ENCODE measurements around the gene GPM6B.

Gene GPM6B

GRCh38 chrX:13805241-13805640 lies 11.7 kb downstream of the GPM6B start:
- TF ChIP-seq POLR2AphosphoS5 (IDR thresholded peaks at IDR 0.05; ENCODE audit: low read depth) (no peak), REST (IDR thresholded peaks at IDR 0.05; ENCODE audit: insufficient replicate concordance, low read depth) (no peak), CTCF (IDR thresholded peaks at IDR 0.05; ENCODE audit: insufficient read depth, low read length) (no peak), SPI1 (IDR thresholded peaks at IDR 0.05; ENCODE audit: borderline replicate concordance, low read depth) (no peak), GABPA (IDR thresholded peaks at IDR 0.05; ENCODE audit: low read depth) (no peak)
- no peak overlapping the region for H3K4me3 ChIP-seq (replicated peaks; ENCODE audit: insufficient read depth, low read length)
- DNase-seq (ENCODE audit: low read depth in 1 of 2, low spot score in 1 of 2) = no peak
- no peaks in the 10 kb centered on the region for H3K27me3 ChIP-seq (ENCODE audit: insufficient read depth, poor library complexity, severe bottlenecking)
- H3K27ac ChIP-seq (replicated peaks) = no peak overlapping the region

DNA sequence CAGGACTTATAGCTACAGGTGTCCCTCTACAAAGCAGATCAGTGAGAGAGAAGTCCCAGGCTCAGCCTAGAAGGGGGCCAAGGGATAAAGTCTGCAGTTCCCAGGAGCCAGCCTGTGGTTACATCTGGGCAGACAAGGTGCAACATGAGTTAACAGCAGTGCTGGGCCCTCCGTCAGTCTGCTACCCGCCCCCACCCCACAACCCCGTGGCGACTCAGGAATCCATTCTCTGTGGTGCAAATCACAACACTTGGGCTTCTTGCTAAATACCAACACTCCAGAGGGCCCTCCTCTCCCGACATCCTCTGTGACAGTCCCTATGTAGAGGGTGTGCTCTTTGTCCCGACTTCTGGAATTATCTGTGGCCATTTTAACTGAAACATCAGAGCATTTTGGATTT lies 13.8 kb downstream of the GPM6B start:
- Histone ChIP-seq H3K4me3 (replicated peaks; ENCODE audit: insufficient read depth, low read length) (no peak overlapping the region), H3K27ac (replicated peaks) (no peak overlapping the region), H3K27me3 (ENCODE audit: insufficient read depth, poor library complexity, severe bottlenecking) (no peaks in the 10 kb centered on the region)
- no peak for DNase-seq (ENCODE audit: low read depth in 1 of 2, low spot score in 1 of 2)
- TF ChIP-seq SPI1 (IDR thresholded peaks at IDR 0.05; ENCODE audit: borderline replicate concordance, low read depth) (no peak), POLR2AphosphoS5 (IDR thresholded peaks at IDR 0.05; ENCODE audit: low read depth) (no peak), CTCF (IDR thresholded peaks at IDR 0.05; ENCODE audit: insufficient read depth, low read length) (no peak), REST (IDR thresholded peaks at IDR 0.05; ENCODE audit: insufficient replicate concordance, low read depth) (no peak)

- no peak overlapping the region for H3K27ac ChIP-seq (replicated peaks)
- no peak for DNase-seq (ENCODE audit: low read depth in 1 of 2, low spot score in 1 of 2)
- H3K27me3 ChIP-seq (ENCODE audit: insufficient read depth, poor library complexity, severe bottlenecking) = no peaks in the 10 kb centered on the region
- TF ChIP-seq POLR2AphosphoS5 (IDR thresholded peaks at IDR 0.05; ENCODE audit: low read depth) = no peak
- TF ChIP-seq GABPA (IDR thresholded peaks at IDR 0.05; ENCODE audit: low read depth) = no peak
- no peak for TF ChIP-seq SPI1 (IDR thresholded peaks at IDR 0.05; ENCODE audit: borderline replicate concordance, low read depth)
- no peak for TF ChIP-seq CTCF (IDR thresholded peaks at IDR 0.05; ENCODE audit: insufficient read depth, low read length)
- no peak for TF ChIP-seq REST (IDR thresholded peaks at IDR 0.05; ENCODE audit: insufficient replicate concordance, low read depth)
- H3K4me3 ChIP-seq (replicated peaks; ENCODE audit: insufficient read depth, low read length) = no peak overlapping the region
Measured at GRCh38 chrX:13798184-13798583, 18.7 kb downstream of the GPM6B start.
